ENCODE measurements around the gene CCR3. TPM values are rescaled to one million over a fixed set of nuclear protein-coding genes. Genes with fewer than 3 reads are reported as not detected.

The CCR3 gene
- total RNA-seq, 6 experiments from 2014 or later: not detected

DNA sequence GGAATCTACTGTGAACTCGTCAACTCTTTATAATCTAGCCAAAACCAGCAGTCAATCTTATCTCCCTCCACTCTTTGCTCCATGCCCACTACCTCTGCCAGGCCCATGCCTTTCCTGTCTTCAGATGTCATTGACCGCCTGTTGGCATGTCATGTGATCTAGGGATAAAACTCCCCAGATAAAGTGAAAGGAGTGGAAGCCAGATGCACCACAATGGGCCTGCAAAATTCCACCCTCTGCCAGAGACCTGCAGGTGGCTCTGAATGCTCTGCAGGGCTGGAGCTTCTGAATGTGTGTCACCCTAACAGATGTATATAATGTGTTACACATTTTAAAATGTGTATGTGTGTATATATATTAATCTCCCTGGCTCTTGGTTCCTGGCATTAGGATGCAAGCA lies 2.3 kb upstream of the CCR3 start:
- peaks cover 25% of the 10 kb centered on the region for H3K27me3 Mint-ChIP-seq (ENCODE audit: insufficient read depth)
- H3K4me1 Mint-ChIP-seq (ENCODE audit: low read depth): no peaks in the 10 kb centered on the region
- DNase-seq: no peak
- H3K9me3 Mint-ChIP-seq: no peaks in the 10 kb centered on the region
- TF ChIP-seq, protein P1, sequence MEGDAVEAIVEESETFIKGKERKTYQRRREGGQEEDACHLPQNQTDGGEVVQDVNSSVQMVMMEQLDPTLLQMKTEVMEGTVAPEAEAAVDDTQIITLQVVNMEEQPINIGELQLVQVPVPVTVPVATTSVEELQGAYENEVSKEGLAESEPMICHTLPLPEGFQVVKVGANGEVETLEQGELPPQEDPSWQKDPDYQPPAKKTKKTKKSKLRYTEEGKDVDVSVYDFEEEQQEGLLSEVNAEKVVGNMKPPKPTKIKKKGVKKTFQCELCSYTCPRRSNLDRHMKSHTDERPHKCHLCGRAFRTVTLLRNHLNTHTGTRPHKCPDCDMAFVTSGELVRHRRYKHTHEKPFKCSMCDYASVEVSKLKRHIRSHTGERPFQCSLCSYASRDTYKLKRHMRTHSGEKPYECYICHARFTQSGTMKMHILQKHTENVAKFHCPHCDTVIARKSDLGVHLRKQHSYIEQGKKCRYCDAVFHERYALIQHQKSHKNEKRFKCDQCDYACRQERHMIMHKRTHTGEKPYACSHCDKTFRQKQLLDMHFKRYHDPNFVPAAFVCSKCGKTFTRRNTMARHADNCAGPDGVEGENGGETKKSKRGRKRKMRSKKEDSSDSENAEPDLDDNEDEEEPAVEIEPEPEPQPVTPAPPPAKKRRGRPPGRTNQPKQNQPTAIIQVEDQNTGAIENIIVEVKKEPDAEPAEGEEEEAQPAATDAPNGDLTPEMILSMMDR (IDR thresholded peaks at IDR 0.05): no peak
- no peaks in the 10 kb centered on the region for H3K36me3 Mint-ChIP-seq (ENCODE audit: low read depth)
- no peak overlapping the region for H3K27ac Mint-ChIP-seq
- H3K4me3 Mint-ChIP-seq: no peak overlapping the region

DNA sequence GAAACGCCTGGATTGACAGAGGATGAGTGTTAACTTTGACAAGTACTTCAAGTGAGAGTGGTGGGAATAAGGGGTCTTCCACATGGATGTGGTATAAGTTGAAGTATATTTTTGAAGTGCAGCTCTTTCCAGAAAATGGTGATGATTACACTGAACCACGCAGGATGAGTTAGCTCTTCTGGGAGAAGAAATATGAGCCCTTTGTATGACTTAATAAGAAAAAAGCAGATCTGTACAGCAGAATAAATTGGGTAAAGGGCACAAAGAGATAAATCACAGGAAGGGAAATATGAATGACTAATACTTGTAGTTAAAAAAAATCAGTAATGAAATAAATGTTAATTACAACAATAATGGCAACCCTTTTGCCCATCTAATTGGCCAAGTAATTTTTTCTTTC lies 1.3 kb downstream of the CCR3 start:
- Mint-ChIP-seq H3K27me3 (ENCODE audit: insufficient read depth) (peaks cover 14% of the 10 kb centered on the region), H3K9me3 (no peaks in the 10 kb centered on the region), H3K36me3 (ENCODE audit: low read depth) (no peaks in the 10 kb centered on the region), H3K4me3 (no peak overlapping the region), H3K27ac (no peak overlapping the region), H3K4me1 (ENCODE audit: low read depth) (no peaks in the 10 kb centered on the region)
- TF ChIP-seq, protein P1 (IDR thresholded peaks at IDR 0.05): no peak
- no peak for DNase-seq

DNA sequence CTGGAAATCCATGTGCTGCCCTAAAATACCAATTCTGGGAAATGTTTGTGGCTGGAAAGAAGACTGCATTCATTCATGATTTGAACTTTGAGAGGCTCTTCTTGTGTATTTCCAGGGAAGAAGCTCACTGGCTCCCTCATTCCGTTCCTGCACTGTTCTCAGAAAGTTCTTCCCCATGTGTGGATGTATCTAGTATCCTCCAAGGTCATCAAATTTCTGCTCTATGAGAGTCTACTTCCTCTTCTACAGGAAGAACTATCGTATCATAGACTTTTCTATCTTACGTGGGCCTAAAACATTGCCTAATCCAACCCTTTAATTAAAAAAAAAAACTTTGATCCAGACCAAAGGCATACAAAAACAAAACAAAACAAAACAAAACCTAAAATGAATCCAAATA lies 2.9 kb downstream of the CCR3 start:
- TF ChIP-seq, protein P1 (IDR thresholded peaks at IDR 0.05): no peak
- H3K36me3 Mint-ChIP-seq (ENCODE audit: low read depth): no peaks in the 10 kb centered on the region
- H3K9me3 Mint-ChIP-seq: no peaks in the 10 kb centered on the region
- H3K27me3 Mint-ChIP-seq (ENCODE audit: insufficient read depth): peaks cover 12% of the 10 kb centered on the region
- no peak overlapping the region for H3K27ac Mint-ChIP-seq
- DNase-seq: no peak
- no peak overlapping the region for H3K4me3 Mint-ChIP-seq
- H3K4me1 Mint-ChIP-seq (ENCODE audit: low read depth): no peaks in the 10 kb centered on the region

DNA sequence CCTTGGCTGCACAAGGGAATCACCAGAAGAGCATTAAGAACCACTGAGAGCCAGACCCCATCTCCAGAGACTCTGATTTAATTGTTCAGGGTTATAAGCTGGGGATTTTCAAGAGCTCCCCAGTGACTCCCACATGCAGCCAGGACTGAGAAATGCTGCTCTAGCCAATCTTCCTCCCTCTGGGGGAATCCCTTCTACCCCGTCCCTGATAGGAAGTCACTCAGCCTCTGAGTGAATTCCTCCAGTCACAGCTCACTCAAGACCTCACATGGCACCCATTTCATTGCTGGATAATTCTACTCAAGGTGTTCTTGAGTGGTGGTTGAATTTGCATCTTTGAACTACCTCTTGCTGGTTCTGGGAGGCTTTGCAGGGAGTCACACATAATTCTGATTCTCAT lies 10.7 kb downstream of the CCR3 start:
- Mint-ChIP-seq H3K36me3 (ENCODE audit: low read depth) (no peaks in the 10 kb centered on the region), H3K4me3 (no peak overlapping the region), H3K4me1 (ENCODE audit: low read depth) (no peaks in the 10 kb centered on the region), H3K9me3 (no peaks in the 10 kb centered on the region), H3K27ac (no peak overlapping the region), H3K27me3 (ENCODE audit: insufficient read depth) (peaks cover 26% of the 10 kb centered on the region)
- no peak for DNase-seq
- TF ChIP-seq, protein P1 (IDR thresholded peaks at IDR 0.05): no peak

DNA sequence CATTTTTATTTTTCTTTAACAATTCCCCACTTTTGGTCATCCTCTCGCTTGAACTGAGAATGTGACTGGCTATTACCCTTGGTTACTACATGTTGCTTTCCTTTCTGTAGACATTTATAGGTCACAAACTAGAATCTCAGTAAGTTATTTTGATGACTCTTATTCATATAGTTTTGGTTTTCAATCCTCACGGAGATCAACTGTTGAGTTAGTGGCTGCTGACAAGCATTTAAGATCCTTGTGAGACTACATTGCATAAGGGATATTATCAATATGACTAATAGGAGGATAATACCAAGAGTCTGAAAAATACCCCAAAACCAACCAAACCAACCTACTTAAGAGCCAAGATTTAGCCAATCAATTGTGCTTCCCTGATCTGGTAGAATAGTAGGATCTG lies 16.3 kb downstream of the CCR3 start:
- Mint-ChIP-seq H3K27ac (no peak overlapping the region), H3K4me1 (ENCODE audit: low read depth) (peaks cover 6% of the 10 kb centered on the region; the same call in 1 of the 2 replicates), H3K27me3 (ENCODE audit: insufficient read depth) (peaks cover 17% of the 10 kb centered on the region), H3K36me3 (ENCODE audit: low read depth) (no peaks in the 10 kb centered on the region), H3K4me3 (no peak overlapping the region), H3K9me3 (peaks cover 4% of the 10 kb centered on the region; the same call in 1 of the 2 replicates)
- TF ChIP-seq, protein P1 (IDR thresholded peaks at IDR 0.05): no peak
- DNase-seq: no peak
